KMS-11 (cell line): ENCODE results near the gene PRPS1.
A peak's percentile ranks its signal among the peaks of the same experiment; 100 is the strongest.

Experiments
- H2AFZ ChIP-seq: fragments of 200-600 bp; sonication (generic); 2 replicates; pipeline ENCODE4 v1.6.1; 2016; ENCODE audit warnings: antibody characterized with exemption, mixed run types, low read depth
- H3K27ac ChIP-seq: fragments of 200-600 bp; sonication (generic); 2 replicates; pipeline ENCODE4 v1.6.1; 2016; ENCODE audit warnings: mild to moderate bottlenecking, mixed run types
- H3K27me3 ChIP-seq: fragments of 200-600 bp; sonication (generic); 2 replicates; pipeline ENCODE4 v1.6.1; 2017; ENCODE audit warnings: mild to moderate bottlenecking, low read depth, mixed run types, moderate library complexity; ENCODE audit not compliant: insufficient read depth
- H3K36me3 ChIP-seq: fragments of 200-600 bp; sonication (generic); 2 replicates; pipeline ENCODE4 v1.6.1; 2017; ENCODE audit warnings: mild to moderate bottlenecking, mixed run types; ENCODE audit not compliant: insufficient read depth
- H3K4me1 ChIP-seq: fragments of 200-600 bp; sonication (generic); 2 replicates; pipeline ENCODE4 v1.6.1; 2016; ENCODE audit warnings: mild to moderate bottlenecking, low read depth, mixed run types; ENCODE audit not compliant: poor library complexity, severe bottlenecking
- H3K4me2 ChIP-seq: fragments of 200-600 bp; sonication (generic); 2 replicates; pipeline ENCODE4 v1.7.0; 2016; ENCODE audit warnings: mild to moderate bottlenecking, mixed run types
- H3K4me3 ChIP-seq: fragments of 200-600 bp; sonication (generic); IDR thresholded peaks from 2 replicates; pipeline ENCODE4 v1.6.1; 2017; ENCODE audit warnings: low read depth, low read length, mixed read lengths; ENCODE audit not compliant: insufficient read depth
- H3K79me2 ChIP-seq: fragments of 200-600 bp; sonication (generic); 2 replicates; pipeline ENCODE4 v1.6.1; 2016; ENCODE audit warnings: low read depth, mixed run types; ENCODE audit not compliant: insufficient read depth
- H3K9ac ChIP-seq: fragments of 200-600 bp; sonication (generic); 2 replicates; pipeline ENCODE4 v1.6.1; 2016; ENCODE audit warnings: mild to moderate bottlenecking, mixed run types
- H4K20me1 ChIP-seq: fragments of 200-600 bp; sonication (generic); 2 replicates; pipeline ENCODE4 v1.6.1; 2016; ENCODE audit warnings: mild to moderate bottlenecking, mixed run types; ENCODE audit not compliant: insufficient read depth
- CTCF ChIP-seq: fragments of 200-600 bp; sonication (generic); conservative IDR thresholded peaks from 2 replicates; pipeline ENCODE4 v1.6.1; 2017; ENCODE audit warnings: low read depth, mild to moderate bottlenecking, antibody characterized with exemption, low read length, moderate library complexity, mixed read lengths

Gene PRPS1

GRCh38 chrX:107676559-107677378 lies 48.5 kb downstream of the PRPS1 start:
- Histone ChIP-seq H3K4me2 (peak overlapping the region; percentile 99), H3K36me3 (no peaks in the 10 kb centered on the region), H4K20me1 (no peaks in the 10 kb centered on the region), H3K4me1 (peaks cover 63% of the 10 kb centered on the region), H3K27me3 (no peaks in the 10 kb centered on the region), H3K9ac (peak overlapping the region; percentile 99), H3K27ac (peak overlapping the region; percentile 99), H3K4me3 (no peak overlapping the region), H3K79me2 (peaks cover 13% of the 10 kb centered on the region; the same call in 1 of the 2 replicates), H2AFZ (no peak overlapping the region)
- no peak; the same call in 1 of the 2 replicates for TF ChIP-seq CTCF

GRCh38 chrX:107677501-107677901 lies 49.2 kb downstream of the PRPS1 start:
- no peak overlapping the region for H3K4me3 ChIP-seq
- peaks cover 55% of the 10 kb centered on the region for H3K4me1 ChIP-seq
- peak overlapping the region; percentile 99 for H3K27ac ChIP-seq
- H2AFZ ChIP-seq = no peak overlapping the region
- H3K36me3 ChIP-seq = no peaks in the 10 kb centered on the region
- H4K20me1 ChIP-seq = no peaks in the 10 kb centered on the region
- TF ChIP-seq CTCF = no peak
- peak overlapping the region; percentile 99 for H3K9ac ChIP-seq
- H3K4me2 ChIP-seq = peak overlapping the region; percentile 99
- H3K27me3 ChIP-seq = no peaks in the 10 kb centered on the region
- H3K79me2 ChIP-seq = peaks cover 13% of the 10 kb centered on the region; the same call in 1 of the 2 replicates

GRCh38 chrX:107677909-107678308 lies 49.6 kb downstream of the PRPS1 start:
- Histone ChIP-seq H3K27me3 (no peaks in the 10 kb centered on the region), H2AFZ (no peak overlapping the region), H3K4me1 (peaks cover 52% of the 10 kb centered on the region), H3K36me3 (no peaks in the 10 kb centered on the region), H3K79me2 (peaks cover 13% of the 10 kb centered on the region; the same call in 1 of the 2 replicates), H3K9ac (peak overlapping the region; percentile 99), H4K20me1 (no peaks in the 10 kb centered on the region), H3K4me3 (no peak overlapping the region), H3K4me2 (peak overlapping the region; percentile 99), H3K27ac (peak overlapping the region; percentile 99)
- TF ChIP-seq CTCF = no peak

GRCh38 chrX:107678957-107679740 lies 50.8 kb downstream of the PRPS1 start:
- Histone ChIP-seq H3K9ac (peak overlapping the region; percentile 99), H3K27me3 (no peaks in the 10 kb centered on the region), H3K4me2 (peak overlapping the region; percentile 99), H3K27ac (peak overlapping the region; percentile 99), H3K4me3 (no peak overlapping the region), H3K36me3 (no peaks in the 10 kb centered on the region), H3K4me1 (peaks cover 56% of the 10 kb centered on the region), H4K20me1 (no peaks in the 10 kb centered on the region), H3K79me2 (peaks cover 13% of the 10 kb centered on the region; the same call in 1 of the 2 replicates), H2AFZ (peak overlapping the region; percentile 3; the same call in 1 of the 2 replicates)
- TF ChIP-seq CTCF = no peak
